ENCODE measurements around the gene UQCC2.

Gene UQCC2

GRCh38 chr6:33689148-33689494 is 22.4 kb downstream of the UQCC2 start:
- TF ChIP-seq CTCF (IDR thresholded peaks at IDR 0.05; ENCODE audit: low read length) (no peak), EZH2 (IDR thresholded peaks at IDR 0.05; ENCODE audit: borderline replicate concordance, low read length) (no peak)
- Histone ChIP-seq H3K9ac (ENCODE audit: low read length) (no peak overlapping the region), H3K27ac (ENCODE audit: low read depth, low read length, poor library complexity, severe bottlenecking) (no peak overlapping the region), H4K20me1 (ENCODE audit: insufficient read depth, low read length) (no peaks in the 10 kb centered on the region), H3K4me2 (ENCODE audit: low read length) (no peak overlapping the region), H3K9me2 (ENCODE audit: low read depth, low read length) (no peaks in the 10 kb centered on the region), H3K79me2 (ENCODE audit: insufficient read depth, low read length) (no peaks in the 10 kb centered on the region), H2AFZ (ENCODE audit: low read length) (no peak overlapping the region), H3F3A (ENCODE audit: insufficient read depth, low read length) (no peaks in the 10 kb centered on the region), H3K4me1 (ENCODE audit: insufficient read depth, low read length, severe bottlenecking) (peaks cover 16% of the 10 kb centered on the region), H3K27me3 (ENCODE audit: insufficient read depth, low read length) (no peaks in the 10 kb centered on the region), H3K4me3 (ENCODE audit: low read depth, low read length, poor library complexity, severe bottlenecking) (no peak overlapping the region), H3K36me3 (ENCODE audit: insufficient read depth, low read length) (peaks cover 97% of the 10 kb centered on the region), H3K9me3 (ENCODE audit: low read length) (no peaks in the 10 kb centered on the region)

GRCh38 chr6:33688451-33689147 is 22.9 kb downstream of the UQCC2 start:
- Histone ChIP-seq H3K36me3 (ENCODE audit: insufficient read depth, low read length) (peaks cover 97% of the 10 kb centered on the region), H3K9me2 (ENCODE audit: low read depth, low read length) (no peaks in the 10 kb centered on the region), H2AFZ (ENCODE audit: low read length) (no peak overlapping the region), H3K4me2 (ENCODE audit: low read length) (no peak overlapping the region), H4K20me1 (ENCODE audit: insufficient read depth, low read length) (no peaks in the 10 kb centered on the region), H3F3A (ENCODE audit: insufficient read depth, low read length) (no peaks in the 10 kb centered on the region), H3K9ac (ENCODE audit: low read length) (no peak overlapping the region), H3K4me3 (ENCODE audit: low read depth, low read length, poor library complexity, severe bottlenecking) (no peak overlapping the region), H3K27me3 (ENCODE audit: insufficient read depth, low read length) (no peaks in the 10 kb centered on the region), H3K4me1 (ENCODE audit: insufficient read depth, low read length, severe bottlenecking) (peaks cover 16% of the 10 kb centered on the region), H3K79me2 (ENCODE audit: insufficient read depth, low read length) (no peaks in the 10 kb centered on the region), H3K9me3 (ENCODE audit: low read length) (no peaks in the 10 kb centered on the region), H3K27ac (ENCODE audit: low read depth, low read length, poor library complexity, severe bottlenecking) (no peak overlapping the region)
- TF ChIP-seq EZH2 (IDR thresholded peaks at IDR 0.05; ENCODE audit: borderline replicate concordance, low read length), result no peak
- TF ChIP-seq CTCF (IDR thresholded peaks at IDR 0.05; ENCODE audit: low read length), result no peak

- Histone ChIP-seq H3K27me3 (ENCODE audit: insufficient read depth, low read length) (no peaks in the 10 kb centered on the region), H2AFZ (ENCODE audit: low read length) (no peak overlapping the region), H3K27ac (ENCODE audit: low read depth, low read length, poor library complexity, severe bottlenecking) (no peak overlapping the region), H3F3A (ENCODE audit: insufficient read depth, low read length) (no peaks in the 10 kb centered on the region), H3K4me1 (ENCODE audit: insufficient read depth, low read length, severe bottlenecking) (peaks cover 12% of the 10 kb centered on the region), H3K9me3 (ENCODE audit: low read length) (no peaks in the 10 kb centered on the region), H3K9ac (ENCODE audit: low read length) (no peak overlapping the region), H3K4me2 (ENCODE audit: low read length) (no peak overlapping the region), H4K20me1 (ENCODE audit: insufficient read depth, low read length) (no peaks in the 10 kb centered on the region), H3K9me2 (ENCODE audit: low read depth, low read length) (no peaks in the 10 kb centered on the region), H3K36me3 (ENCODE audit: insufficient read depth, low read length) (peaks cover 97% of the 10 kb centered on the region), H3K79me2 (ENCODE audit: insufficient read depth, low read length) (no peaks in the 10 kb centered on the region), H3K4me3 (ENCODE audit: low read depth, low read length, poor library complexity, severe bottlenecking) (no peak overlapping the region)
- no peak for TF ChIP-seq EZH2 (IDR thresholded peaks at IDR 0.05; ENCODE audit: borderline replicate concordance, low read length)
Observed at GRCh38 chr6:33688006-33688405, 23.5 kb downstream of the UQCC2 start.
